Measurements from ENCODE around the gene NLRP10. TPM values are rescaled to one million over a fixed set of nuclear protein-coding genes. Genes with fewer than 3 reads are reported as not detected.

NLRP10 gene, protein sequence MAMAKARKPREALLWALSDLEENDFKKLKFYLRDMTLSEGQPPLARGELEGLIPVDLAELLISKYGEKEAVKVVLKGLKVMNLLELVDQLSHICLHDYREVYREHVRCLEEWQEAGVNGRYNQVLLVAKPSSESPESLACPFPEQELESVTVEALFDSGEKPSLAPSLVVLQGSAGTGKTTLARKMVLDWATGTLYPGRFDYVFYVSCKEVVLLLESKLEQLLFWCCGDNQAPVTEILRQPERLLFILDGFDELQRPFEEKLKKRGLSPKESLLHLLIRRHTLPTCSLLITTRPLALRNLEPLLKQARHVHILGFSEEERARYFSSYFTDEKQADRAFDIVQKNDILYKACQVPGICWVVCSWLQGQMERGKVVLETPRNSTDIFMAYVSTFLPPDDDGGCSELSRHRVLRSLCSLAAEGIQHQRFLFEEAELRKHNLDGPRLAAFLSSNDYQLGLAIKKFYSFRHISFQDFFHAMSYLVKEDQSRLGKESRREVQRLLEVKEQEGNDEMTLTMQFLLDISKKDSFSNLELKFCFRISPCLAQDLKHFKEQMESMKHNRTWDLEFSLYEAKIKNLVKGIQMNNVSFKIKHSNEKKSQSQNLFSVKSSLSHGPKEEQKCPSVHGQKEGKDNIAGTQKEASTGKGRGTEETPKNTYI
- total RNA-seq = not detected
- polyA plus RNA-seq (ENCODE audit: insufficient read depth, low read depth, low replicate concordance) = not detected
- long read RNA-seq, donor 1 = 0 reads
- long read RNA-seq, donor 2 = 0 reads
- long read RNA-seq, donor 3 = 0 reads
- long read RNA-seq, donor 4 = 0 reads
- long read RNA-seq, donor 5 = 0 reads
- long read RNA-seq, donor 6 = 0 reads
- long read RNA-seq, donor 7 = 0 reads
- long read RNA-seq, donor 8 = 0 reads
- long read RNA-seq, donor 9 = 0 reads
- long read RNA-seq, donor 10 = 0 reads

DNA sequence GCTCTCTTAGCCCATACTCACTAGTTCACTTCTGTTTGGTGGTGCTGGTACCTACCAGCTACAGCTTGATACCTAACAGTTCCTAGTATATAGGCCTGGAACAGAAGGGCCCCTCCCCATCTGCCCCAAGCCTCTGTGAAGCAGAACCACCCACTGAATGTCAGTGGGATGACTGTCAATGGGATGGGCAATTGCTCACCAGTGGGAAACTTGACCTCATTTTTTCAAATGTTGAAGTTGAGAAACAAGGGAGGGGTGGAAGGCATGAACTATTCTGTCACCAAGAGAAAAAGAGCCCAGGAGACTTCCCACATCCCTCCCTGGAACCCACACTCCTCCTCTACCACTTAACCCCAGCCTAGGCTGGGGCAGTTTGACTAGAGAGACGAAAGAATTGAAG lies at the start of gene NLRP10:
Gene NLRP10, minus strand, starts transcription at position 62 of the 400 bp plus-strand sequence. CDS start 1,952 bp downstream, outside the sequence.
- H3K9ac ChIP-seq (ENCODE audit: low read length in 3 of 3) = no peak within 1 kb of the TSS
- no peak within 1 kb of the TSS for H3K27ac ChIP-seq (ENCODE audit: low read depth in 2 of 2, low read length in 2 of 2)
- FAIRE-seq (no peak), DNase-seq (no peak)
- no peak within 1 kb of the TSS for H3K4me3 ChIP-seq (ENCODE audit: low read length in 3 of 3)
- no peaks in the 10 kb centered on the region for H3K27me3 ChIP-seq (ENCODE audit: control insufficient read depth, insufficient read depth, low read length)
- no peaks in the 10 kb centered on the region for H3K36me3 ChIP-seq (ENCODE audit: control insufficient read depth in 2 of 3, insufficient read depth in 3 of 3, low read length in 3 of 3)
- H3K4me1 ChIP-seq (ENCODE audit: control insufficient read depth in 2 of 3, insufficient read depth in 2 of 3, low read depth in 1 of 3, low read length in 3 of 3) = no peaks in the 10 kb centered on the region
- TF ChIP-seq, protein P1, sequence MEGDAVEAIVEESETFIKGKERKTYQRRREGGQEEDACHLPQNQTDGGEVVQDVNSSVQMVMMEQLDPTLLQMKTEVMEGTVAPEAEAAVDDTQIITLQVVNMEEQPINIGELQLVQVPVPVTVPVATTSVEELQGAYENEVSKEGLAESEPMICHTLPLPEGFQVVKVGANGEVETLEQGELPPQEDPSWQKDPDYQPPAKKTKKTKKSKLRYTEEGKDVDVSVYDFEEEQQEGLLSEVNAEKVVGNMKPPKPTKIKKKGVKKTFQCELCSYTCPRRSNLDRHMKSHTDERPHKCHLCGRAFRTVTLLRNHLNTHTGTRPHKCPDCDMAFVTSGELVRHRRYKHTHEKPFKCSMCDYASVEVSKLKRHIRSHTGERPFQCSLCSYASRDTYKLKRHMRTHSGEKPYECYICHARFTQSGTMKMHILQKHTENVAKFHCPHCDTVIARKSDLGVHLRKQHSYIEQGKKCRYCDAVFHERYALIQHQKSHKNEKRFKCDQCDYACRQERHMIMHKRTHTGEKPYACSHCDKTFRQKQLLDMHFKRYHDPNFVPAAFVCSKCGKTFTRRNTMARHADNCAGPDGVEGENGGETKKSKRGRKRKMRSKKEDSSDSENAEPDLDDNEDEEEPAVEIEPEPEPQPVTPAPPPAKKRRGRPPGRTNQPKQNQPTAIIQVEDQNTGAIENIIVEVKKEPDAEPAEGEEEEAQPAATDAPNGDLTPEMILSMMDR (IDR thresholded peaks at IDR 0.05; ENCODE audit: borderline replicate concordance, extremely low read depth, insufficient read depth) = no peak
- H3K9me3 ChIP-seq (ENCODE audit: control insufficient read depth in 2 of 3, insufficient read depth in 1 of 3, low read length in 3 of 3) = peaks cover 0 to 3% (median 0%) of the 10 kb centered on the region in 3 donors
- intact Hi-C loops (cut with DNase I) = no loop called here

DNA sequence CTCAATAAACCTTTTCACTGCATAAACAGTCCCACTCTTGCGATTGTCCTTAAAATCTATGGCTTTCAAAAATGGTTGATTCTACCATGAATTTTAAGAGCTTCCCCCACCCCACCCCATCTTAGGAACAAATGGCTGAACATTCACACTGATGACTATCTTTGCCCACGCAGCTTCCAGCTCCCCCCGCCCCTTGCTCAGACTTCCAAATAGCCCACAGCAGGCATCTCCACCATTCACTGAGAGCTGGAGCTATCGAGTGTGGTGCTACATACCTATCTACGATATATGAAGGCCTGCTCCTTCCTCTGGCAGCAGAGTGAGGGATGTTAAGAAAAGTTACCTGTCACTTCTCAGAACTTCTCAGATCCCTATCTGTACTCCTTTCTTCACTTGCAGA lies 48.6 kb upstream of the NLRP10 start:
- no peak overlapping the region for H3K4me3 ChIP-seq (ENCODE audit: low read length in 3 of 3)
- no peak overlapping the region for H3K9ac ChIP-seq (ENCODE audit: low read length in 3 of 3)
- no peaks in the 10 kb centered on the region for H3K36me3 ChIP-seq (ENCODE audit: control insufficient read depth in 2 of 3, insufficient read depth in 3 of 3, low read length in 3 of 3)
- intact Hi-C loops (cut with DNase I) = no loop called here
- no peak overlapping the region for H3K27ac ChIP-seq (ENCODE audit: low read depth in 2 of 2, low read length in 2 of 2)
- FAIRE-seq (no peak), DNase-seq (no peak)
- no peaks in the 10 kb centered on the region for H3K27me3 ChIP-seq (ENCODE audit: control insufficient read depth, insufficient read depth, low read length)
- peaks cover 0 to 2% (median 0%) of the 10 kb centered on the region in 3 donors for H3K4me1 ChIP-seq (ENCODE audit: control insufficient read depth in 2 of 3, insufficient read depth in 2 of 3, low read depth in 1 of 3, low read length in 3 of 3)
- H3K9me3 ChIP-seq (ENCODE audit: control insufficient read depth in 2 of 3, insufficient read depth in 1 of 3, low read length in 3 of 3) = no peaks in the 10 kb centered on the region
- TF ChIP-seq, protein P1 (IDR thresholded peaks at IDR 0.05; ENCODE audit: borderline replicate concordance, extremely low read depth, insufficient read depth) = no peak

DNA sequence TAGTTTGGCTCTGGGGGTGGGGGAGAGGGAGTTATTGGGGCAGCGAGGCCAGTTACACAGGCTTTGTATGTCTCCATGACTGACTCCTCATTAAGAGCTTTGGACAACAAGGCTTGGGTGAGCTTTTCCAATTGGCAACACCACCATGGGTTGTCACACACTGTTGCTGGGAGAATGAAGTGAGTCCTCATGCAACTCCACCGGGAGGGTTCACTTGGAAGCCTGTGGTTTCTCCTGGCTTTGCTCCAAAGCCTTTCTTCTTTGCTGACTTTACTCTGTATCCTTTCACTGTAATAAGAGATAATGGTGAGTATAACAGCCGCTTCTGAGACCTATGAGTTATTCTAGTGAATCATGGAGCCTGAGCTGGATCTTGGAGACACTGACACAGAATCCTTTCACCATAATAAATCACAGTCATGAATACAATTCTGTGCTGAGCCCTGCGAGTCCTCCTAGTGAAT lies 46.8 kb upstream of the NLRP10 start:
- H3K9ac ChIP-seq (ENCODE audit: low read length in 3 of 3) = no peak overlapping the region
- intact Hi-C loops (cut with DNase I) = no loop called here
- H3K27me3 ChIP-seq (ENCODE audit: control insufficient read depth, insufficient read depth, low read length) = no peaks in the 10 kb centered on the region
- TF ChIP-seq, protein P1 (IDR thresholded peaks at IDR 0.05; ENCODE audit: borderline replicate concordance, extremely low read depth, insufficient read depth) = no peak
- FAIRE-seq (no peak), DNase-seq (no peak)
- no peak overlapping the region for H3K27ac ChIP-seq (ENCODE audit: low read depth in 2 of 2, low read length in 2 of 2)
- no peaks in the 10 kb centered on the region for H3K4me1 ChIP-seq (ENCODE audit: control insufficient read depth in 2 of 3, insufficient read depth in 2 of 3, low read depth in 1 of 3, low read length in 3 of 3)
- H3K36me3 ChIP-seq (ENCODE audit: control insufficient read depth in 2 of 3, insufficient read depth in 3 of 3, low read length in 3 of 3) = no peaks in the 10 kb centered on the region
- H3K9me3 ChIP-seq (ENCODE audit: control insufficient read depth in 2 of 3, insufficient read depth in 1 of 3, low read length in 3 of 3) = no peaks in the 10 kb centered on the region
- H3K4me3 ChIP-seq (ENCODE audit: low read length in 3 of 3) = no peak overlapping the region
